Gastroesophageal sphincter (tissue), 3 donors: ENCODE data around the gene IDS.

Experiments used
- EP300 ChIP-seq: sonication (generic); formaldehyde crosslinking; IDR thresholded peaks from one replicate; pipeline ENCODE4 v1.6.1; 2017; ENCODE audit warnings: antibody characterized with exemption, mild to moderate bottlenecking
- POLR2AphosphoS5 ChIP-seq: sonication (generic); formaldehyde crosslinking; IDR thresholded peaks from one replicate; pipeline ENCODE4 v1.6.1; 2017; ENCODE audit warnings: antibody characterized with exemption
- TF ChIP-seq, protein P1 (sequence below), 4 experiments: fragments of 200-600 bp in 2 of 4; fragments of 450-650 bp in 2 of 4; sonication (generic) in 1 of 4; IDR thresholded peaks; one replicate each; pipeline ENCODE4 v1.5.1; 2017 to 2019; ENCODE audit warnings: antibody characterized with exemption in 4 of 4, mild to moderate bottlenecking in 2 of 4, moderate library complexity in 2 of 4

DNA sequence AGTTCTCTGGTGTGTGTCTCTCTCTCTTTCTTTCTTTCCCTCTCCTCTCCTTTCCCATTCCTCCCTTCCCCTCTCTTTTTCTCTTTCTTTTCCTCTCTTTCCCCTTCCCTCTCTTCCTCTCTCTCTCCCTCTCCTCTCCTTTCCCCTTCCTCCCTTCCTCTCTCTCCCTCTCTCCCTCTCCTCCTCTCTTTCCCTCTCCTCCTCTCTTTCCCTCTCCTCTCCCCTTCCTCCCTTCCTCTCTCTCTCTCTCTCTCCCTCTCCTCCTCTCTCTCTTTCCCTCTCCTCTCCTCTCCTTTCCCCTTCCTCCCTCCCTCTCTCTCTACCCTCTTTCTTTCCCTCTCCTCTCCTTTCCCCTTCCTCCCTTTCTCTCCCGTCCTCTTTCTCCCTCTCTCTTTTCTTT is 23.3 kb upstream of the IDS start:
- TF ChIP-seq, protein P1, sequence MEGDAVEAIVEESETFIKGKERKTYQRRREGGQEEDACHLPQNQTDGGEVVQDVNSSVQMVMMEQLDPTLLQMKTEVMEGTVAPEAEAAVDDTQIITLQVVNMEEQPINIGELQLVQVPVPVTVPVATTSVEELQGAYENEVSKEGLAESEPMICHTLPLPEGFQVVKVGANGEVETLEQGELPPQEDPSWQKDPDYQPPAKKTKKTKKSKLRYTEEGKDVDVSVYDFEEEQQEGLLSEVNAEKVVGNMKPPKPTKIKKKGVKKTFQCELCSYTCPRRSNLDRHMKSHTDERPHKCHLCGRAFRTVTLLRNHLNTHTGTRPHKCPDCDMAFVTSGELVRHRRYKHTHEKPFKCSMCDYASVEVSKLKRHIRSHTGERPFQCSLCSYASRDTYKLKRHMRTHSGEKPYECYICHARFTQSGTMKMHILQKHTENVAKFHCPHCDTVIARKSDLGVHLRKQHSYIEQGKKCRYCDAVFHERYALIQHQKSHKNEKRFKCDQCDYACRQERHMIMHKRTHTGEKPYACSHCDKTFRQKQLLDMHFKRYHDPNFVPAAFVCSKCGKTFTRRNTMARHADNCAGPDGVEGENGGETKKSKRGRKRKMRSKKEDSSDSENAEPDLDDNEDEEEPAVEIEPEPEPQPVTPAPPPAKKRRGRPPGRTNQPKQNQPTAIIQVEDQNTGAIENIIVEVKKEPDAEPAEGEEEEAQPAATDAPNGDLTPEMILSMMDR (IDR thresholded peaks at IDR 0.05): no peak
- TF ChIP-seq POLR2AphosphoS5: no peak
- TF ChIP-seq EP300: no peak
